Adrenal gland (tissue), 12 donors: ENCODE data around the gene CLEC10A. TPM values are rescaled to one million over a fixed set of nuclear protein-coding genes. Genes with fewer than 3 reads are reported as not detected.

ENCODE experiments used
- DNase-seq, 7 donors: peaks; one replicate each; pipeline ENCODE4 v3.0.0-alpha.2; 2019 to 2020
- H3K27ac ChIP-seq, 5 donors: fragments of 200-600 bp; sonication (generic) in 4 of 5; 1 replicate in 3 of 5; 2 replicates in 2 of 5; pipeline versions ENCODE4 v1.5.1 to v1.8.0; 2016 to 2020; ENCODE audit warnings: mild to moderate bottlenecking in 1 of 5
- H3K27me3 ChIP-seq: fragments of 200-600 bp; 2 replicates; pipeline ENCODE4 v1.8.0; 2021
- H3K36me3 ChIP-seq, 2 donors: fragments of 200-600 bp; replicated peaks in 1 of 2; 1 replicate in 1 of 2; 2 replicates in 1 of 2; pipeline versions ENCODE4 v1.5.1 to v1.8.0; 2018 to 2022
- H3K4me1 ChIP-seq, 2 donors: fragments of 200-600 bp; replicated peaks in 1 of 2; 1 replicate in 1 of 2; 2 replicates in 1 of 2; pipeline versions ENCODE4 v1.5.1 to v1.8.0; 2018 to 2021
- H3K4me3 ChIP-seq, 4 donors: fragments of 200-600 bp; sonication (generic) in 3 of 4; one replicate each; pipeline ENCODE4 v1.5.1; 2016 to 2018
- H3K9me3 ChIP-seq, 3 donors: fragments of 200-600 bp; sonication (generic) in 1 of 3; replicated peaks in 1 of 3; 1 replicate in 2 of 3; 2 replicates in 1 of 3; pipeline versions ENCODE4 v1.5.1 to v1.8.0; 2016 to 2021
- CTCF ChIP-seq, 6 experiments: fragments of 450-650 bp in 4 of 6; fragments of 200-600 bp in 2 of 6; sonication (generic) in 1 of 6; IDR thresholded peaks; 1 replicate in 5 of 6; 2 replicates in 1 of 6; pipeline versions ENCODE4 v1.5.1 to v1.8.0; 2016 to 2021; ENCODE audit warnings: antibody characterized with exemption in 6 of 6, mild to moderate bottlenecking in 2 of 6, moderate library complexity in 1 of 6
- POLR2A ChIP-seq, 2 donors: fragments of 450-650 bp; IDR thresholded peaks; one replicate each; pipeline ENCODE4 v1.6.1; 2017; ENCODE audit warnings: antibody characterized with exemption in 2 of 2, mild to moderate bottlenecking in 2 of 2, moderate library complexity in 1 of 2
- WGBS, 4 donors: extraction: QIAGEN DNeasy Blood & Tissue Kit in 2 of 4; methylation state at CpG; one replicate each; pipeline versions ENCODE4 v1.1.5 to v1.1.7; 2013 to 2017; 5-methylcytosine and 5-hydroxymethylcytosine counted together
- intact Hi-C, 2 donors: fragments of 100-400 bp; cut with DNase I; formaldehyde crosslinking; loops; one replicate each; pipeline versions ENCODE4 v1.14.1 to v1.15.0; 2022 to 2023
- polyA plus RNA-seq, 3 donors: library from polyadenylated mRNA; stranded (reverse); fragments of 200-250 nt in 2 of 3; fragments of 350-450 nt in 1 of 3; fragmentation: Illumina TruSeq in 1 of 3; extraction: RNeasy Lipid Tissue Mini Kit (QIAGEN cat#74804) in 1 of 3; gene quantifications; one replicate each; pipeline ENCODE4 v1.2.3, GENCODE V29; 2013 to 2014
- total RNA-seq, 9 donors: library from RNA; depleted of rRNA in 4 of 9; stranded (reverse); fragments of >200 nt in 4 of 9; fragments of 120-200 nt in 1 of 9; fragmentation: NEBNext Ultra II Directional in 1 of 9; extraction: Animal tissue kit (Norgen Biotek cat#: 25700) in 1 of 9; gene quantifications; one replicate each; pipeline versions ENCODE4 v1.1.0 to v1.2.4, GENCODE V29; 2013 to 2023
- donor health status: healthy with polysubstance abuse.
- donor health status: Bipolar disorder and iron deficiency.
- donor health status: DM: yes; HTN: yes; CAD: no.
- donor health status: DM: no; HTN: no; CAD: no.
- donor health status: DM: no; HTN: no; CAD: no.
- donor health status: DM: yes; HTN: yes; CAD: no.

The CLEC10A gene
- total and polyA plus RNA-seq, 12 donors: 0.83 to 14.1 (median 4.7) TPM

- H3K4me3 ChIP-seq: no peak overlapping the region
- no peak for DNase-seq
- 37 to 64% (median 54%) methylated on average over 12 to 43 of the region's 43 CpGs for WGBS, 4 donors
- no peaks in the 10 kb centered on the region for H3K9me3 ChIP-seq
- peaks cover 18% of the 10 kb centered on the region for H3K27me3 ChIP-seq
- peaks cover 11 to 26% of the 10 kb centered on the region in 2 donors for H3K4me1 ChIP-seq
- H3K27ac ChIP-seq: no peak overlapping the region
- intact Hi-C loops: no loop called here
- TF ChIP-seq POLR2A (IDR thresholded peaks at IDR 0.05) (no peak), CTCF (IDR thresholded peaks at IDR 0.05) (no peak)
- H3K36me3 ChIP-seq: no peaks in the 10 kb centered on the region
Observed at GRCh38 chr17:7041607-7042500, 38.2 kb downstream of the CLEC10A start.

- 92 to 98% (median 96%) methylated on average over 5 of the region's 5 CpGs for WGBS, 4 donors
- peaks cover 12 to 28% of the 10 kb centered on the region in 2 donors for H3K4me1 ChIP-seq
- H3K27me3 ChIP-seq: peaks cover 18% of the 10 kb centered on the region
- no peak overlapping the region for H3K27ac ChIP-seq
- DNase-seq: no peak
- no peaks in the 10 kb centered on the region for H3K36me3 ChIP-seq
- intact Hi-C loops: no loop called here
- H3K9me3 ChIP-seq: no peaks in the 10 kb centered on the region
- H3K4me3 ChIP-seq: no peak overlapping the region
- TF ChIP-seq POLR2A (IDR thresholded peaks at IDR 0.05) (no peak), CTCF (IDR thresholded peaks at IDR 0.05) (no peak)
Observed at GRCh38 chr17:7039832-7040231, 40.2 kb downstream of the CLEC10A start.

- intact Hi-C loops: no loop called here
- H3K4me3 ChIP-seq: no peak overlapping the region
- WGBS, 4 donors: 77 to 80% (median 78%) methylated on average over 16 to 19 of the region's 19 CpGs
- DNase-seq: no peak
- H3K9me3 ChIP-seq: no peaks in the 10 kb centered on the region
- peaks cover 10 to 21% of the 10 kb centered on the region in 2 donors for H3K4me1 ChIP-seq
- peaks cover 10% of the 10 kb centered on the region for H3K27me3 ChIP-seq
- H3K36me3 ChIP-seq: no peaks in the 10 kb centered on the region
- TF ChIP-seq POLR2A (IDR thresholded peaks at IDR 0.05) (no peak), CTCF (IDR thresholded peaks at IDR 0.05) (no peak)
- no peak overlapping the region for H3K27ac ChIP-seq
Observed at GRCh38 chr17:7038025-7038862, 41.8 kb downstream of the CLEC10A start.
